Thyroid gland (tissue), 4 donors: Measurements from ENCODE around the gene KMT2E.

Experiments used
- POLR2A ChIP-seq, 2 donors: fragments of 450-650 bp; IDR thresholded peaks; one replicate each; pipeline ENCODE4 v1.6.1; 2017; ENCODE audit warnings: antibody characterized with exemption in 2 of 2, mild to moderate bottlenecking in 2 of 2, moderate library complexity in 1 of 2
- TF ChIP-seq, protein P1 (sequence below), 6 experiments: fragments of 200-600 bp in 3 of 6; fragments of 450-650 bp in 3 of 6; sonication (generic) in 3 of 6; IDR thresholded peaks; one replicate each; pipeline ENCODE4 v1.5.1; 2016 to 2019; ENCODE audit warnings: antibody characterized with exemption in 6 of 6, mild to moderate bottlenecking in 2 of 6, inconsistent platforms in 1 of 6, moderate library complexity in 1 of 6

DNA sequence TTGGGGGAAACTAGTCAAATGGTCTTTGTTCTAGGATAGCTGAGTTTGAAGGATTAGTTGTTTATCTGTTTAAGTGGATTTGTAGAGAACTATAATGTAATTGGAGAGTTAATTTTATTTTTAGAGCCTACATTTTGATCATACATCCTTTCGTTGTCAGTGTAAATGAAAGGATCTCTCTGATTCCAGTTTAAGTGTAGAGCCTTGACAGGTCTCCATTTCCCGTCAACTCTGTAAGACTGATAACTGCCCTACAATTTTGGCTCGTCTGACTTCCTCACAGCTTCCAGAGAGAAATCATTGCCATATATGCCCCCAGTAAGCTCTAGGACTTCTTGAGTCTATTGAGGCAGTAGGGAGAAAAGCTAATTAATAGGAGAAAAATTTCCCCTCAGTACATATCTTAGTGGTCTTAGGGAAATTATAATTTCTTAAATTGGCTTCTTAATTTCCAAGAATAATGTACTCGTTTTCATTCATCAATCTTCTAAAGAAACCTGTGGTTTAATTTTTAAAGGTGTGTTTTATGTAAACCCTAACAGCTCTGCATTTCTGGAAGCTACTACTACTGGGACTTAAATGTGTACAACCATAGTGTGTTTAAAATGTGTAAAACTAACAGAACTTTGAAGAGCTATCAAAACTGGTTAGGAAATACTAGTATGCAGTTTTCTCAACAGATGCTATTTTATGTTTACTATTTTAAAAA lies 3.8 kb downstream of the KMT2E start:
- TF ChIP-seq, protein P1, sequence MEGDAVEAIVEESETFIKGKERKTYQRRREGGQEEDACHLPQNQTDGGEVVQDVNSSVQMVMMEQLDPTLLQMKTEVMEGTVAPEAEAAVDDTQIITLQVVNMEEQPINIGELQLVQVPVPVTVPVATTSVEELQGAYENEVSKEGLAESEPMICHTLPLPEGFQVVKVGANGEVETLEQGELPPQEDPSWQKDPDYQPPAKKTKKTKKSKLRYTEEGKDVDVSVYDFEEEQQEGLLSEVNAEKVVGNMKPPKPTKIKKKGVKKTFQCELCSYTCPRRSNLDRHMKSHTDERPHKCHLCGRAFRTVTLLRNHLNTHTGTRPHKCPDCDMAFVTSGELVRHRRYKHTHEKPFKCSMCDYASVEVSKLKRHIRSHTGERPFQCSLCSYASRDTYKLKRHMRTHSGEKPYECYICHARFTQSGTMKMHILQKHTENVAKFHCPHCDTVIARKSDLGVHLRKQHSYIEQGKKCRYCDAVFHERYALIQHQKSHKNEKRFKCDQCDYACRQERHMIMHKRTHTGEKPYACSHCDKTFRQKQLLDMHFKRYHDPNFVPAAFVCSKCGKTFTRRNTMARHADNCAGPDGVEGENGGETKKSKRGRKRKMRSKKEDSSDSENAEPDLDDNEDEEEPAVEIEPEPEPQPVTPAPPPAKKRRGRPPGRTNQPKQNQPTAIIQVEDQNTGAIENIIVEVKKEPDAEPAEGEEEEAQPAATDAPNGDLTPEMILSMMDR (IDR thresholded peaks at IDR 0.05), result no peak
- TF ChIP-seq POLR2A (IDR thresholded peaks at IDR 0.05), result no peak
